ENCODE measurements around the gene PDE4B. TPM values are rescaled to one million over a fixed set of nuclear protein-coding genes. Genes with fewer than 3 reads are reported as not detected.

PDE4B gene
- polyA plus RNA-seq, 3 donors from 2014 or later, result 7.4 to 25.1 (median 18.9) TPM

DNA sequence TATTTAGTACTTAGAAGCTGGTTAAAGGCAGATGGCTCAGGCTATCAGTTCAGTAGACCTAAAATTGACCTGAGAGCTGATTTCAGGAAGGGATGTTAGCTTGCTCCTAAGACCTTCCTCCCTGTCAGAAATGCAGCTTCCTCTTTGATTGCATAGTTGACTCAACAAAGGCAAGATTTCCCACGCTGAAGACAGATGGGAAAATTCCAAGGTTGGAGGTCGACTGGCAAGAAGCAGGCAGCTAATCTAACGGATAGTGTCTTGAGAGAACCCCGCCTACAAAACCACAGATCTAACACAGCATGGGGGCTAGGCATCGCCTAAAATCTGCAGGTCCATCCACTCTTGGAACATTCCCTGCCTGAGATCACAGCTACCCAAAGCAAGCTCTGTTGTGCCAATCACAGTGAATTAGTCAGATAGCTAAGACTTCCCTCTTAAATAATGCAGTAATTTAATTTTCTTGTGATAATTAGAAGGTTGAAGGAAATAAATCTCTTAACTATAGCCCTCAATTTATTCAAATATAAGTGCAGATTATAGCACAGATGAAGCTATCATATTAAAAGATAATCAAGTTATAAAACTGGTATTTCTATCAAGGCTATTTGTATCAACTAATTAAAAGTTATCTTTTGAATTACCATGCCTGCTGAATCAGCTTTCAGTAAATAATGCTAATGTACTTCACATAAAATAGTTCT is 383.5 kb downstream of the PDE4B start:
- Mint-ChIP-seq H3K27ac (no peak overlapping the region), H3K36me3 (no peaks in the 10 kb centered on the region)

GRCh38 chr1:66176832-66177231 is 384.1 kb downstream of the PDE4B start:
- H3K4me3 Mint-ChIP-seq, result no peak overlapping the region
- DNase-seq, result no peak
- H3K27ac Mint-ChIP-seq, result no peak overlapping the region
- no peaks in the 10 kb centered on the region for H3K27me3 Mint-ChIP-seq (ENCODE audit: low read depth in 3 of 3)
- H3K9me3 Mint-ChIP-seq, result no peaks in the 10 kb centered on the region
- H3K36me3 Mint-ChIP-seq, result no peaks in the 10 kb centered on the region
- H3K4me1 Mint-ChIP-seq, result no peaks in the 10 kb centered on the region

More for the DNA sequence above, 383.5 kb downstream of the PDE4B start:
- H3K4me3 Mint-ChIP-seq, result no peak overlapping the region
- H3K27me3 Mint-ChIP-seq (ENCODE audit: low read depth in 3 of 3), result no peaks in the 10 kb centered on the region
- H3K9me3 Mint-ChIP-seq, result no peaks in the 10 kb centered on the region
- no peaks in the 10 kb centered on the region for H3K4me1 Mint-ChIP-seq
- no peak for DNase-seq

- Mint-ChIP-seq H3K27ac (no peak overlapping the region), H3K4me1 (no peaks in the 10 kb centered on the region), H3K9me3 (no peaks in the 10 kb centered on the region), H3K27me3 (ENCODE audit: low read depth in 3 of 3) (no peaks in the 10 kb centered on the region), H3K36me3 (no peaks in the 10 kb centered on the region), H3K4me3 (no peak overlapping the region)
- DNase-seq, result no peak
Measured at GRCh38 chr1:66177510-66177909, 384.8 kb downstream of the PDE4B start.

DNA sequence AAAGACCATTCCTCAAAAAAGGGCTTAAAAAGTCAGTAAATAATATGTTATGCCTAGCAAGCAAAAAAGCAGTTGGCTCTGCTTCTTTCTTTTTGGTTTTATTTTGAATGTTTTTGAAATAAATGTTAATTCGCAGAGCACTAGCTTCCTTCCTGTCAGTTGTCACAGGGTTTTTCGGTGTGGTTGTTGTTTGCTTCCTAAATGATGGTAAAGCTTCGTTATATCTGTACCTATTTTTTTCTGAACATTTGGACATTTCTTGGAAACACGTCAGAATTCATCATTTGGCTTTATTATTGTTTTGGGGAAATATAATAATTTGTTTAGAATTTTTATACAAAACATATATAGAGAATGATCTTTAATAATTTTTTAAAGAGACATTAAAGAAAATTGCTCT is 389.3 kb downstream of the PDE4B start:
- Mint-ChIP-seq H3K9me3 (no peaks in the 10 kb centered on the region), H3K36me3 (no peaks in the 10 kb centered on the region), H3K27me3 (ENCODE audit: low read depth in 3 of 3) (no peaks in the 10 kb centered on the region), H3K4me3 (no peak overlapping the region), H3K27ac (no peak overlapping the region), H3K4me1 (no peaks in the 10 kb centered on the region)
- no peak for DNase-seq

GRCh38 chr1:66182551-66183178 is 390.0 kb downstream of the PDE4B start:
- no peak overlapping the region for H3K27ac Mint-ChIP-seq
- H3K36me3 Mint-ChIP-seq, result no peaks in the 10 kb centered on the region
- H3K4me3 Mint-ChIP-seq, result no peak overlapping the region
- no peak for DNase-seq
- no peaks in the 10 kb centered on the region for H3K9me3 Mint-ChIP-seq
- no peaks in the 10 kb centered on the region for H3K27me3 Mint-ChIP-seq (ENCODE audit: low read depth in 3 of 3)
- no peaks in the 10 kb centered on the region for H3K4me1 Mint-ChIP-seq

DNA sequence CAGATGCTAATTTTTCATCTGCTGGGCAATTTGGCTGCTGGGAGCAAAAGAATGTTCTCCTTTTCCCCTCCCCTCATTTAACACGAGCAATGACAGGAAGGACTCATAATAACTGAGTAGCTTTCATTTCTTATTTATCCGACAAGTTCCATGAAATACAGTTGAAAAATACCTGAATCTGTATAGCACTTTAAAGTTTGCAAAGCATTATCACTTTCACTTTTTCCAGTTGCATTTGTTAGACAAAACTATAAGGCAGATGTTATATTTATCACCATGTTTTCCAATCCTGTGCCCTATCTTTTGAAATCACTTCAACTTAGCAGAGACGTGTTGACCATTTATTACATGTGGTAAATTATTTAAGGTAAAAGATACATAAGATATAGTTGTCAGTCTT is 390.7 kb downstream of the PDE4B start:
- H3K27me3 Mint-ChIP-seq (ENCODE audit: low read depth in 3 of 3), result no peaks in the 10 kb centered on the region
- no peaks in the 10 kb centered on the region for H3K36me3 Mint-ChIP-seq
- H3K4me1 Mint-ChIP-seq, result no peaks in the 10 kb centered on the region
- no peak overlapping the region for H3K27ac Mint-ChIP-seq
- no peak overlapping the region for H3K4me3 Mint-ChIP-seq
- H3K9me3 Mint-ChIP-seq, result no peaks in the 10 kb centered on the region
- DNase-seq, result no peak

- H3K27me3 Mint-ChIP-seq (ENCODE audit: low read depth in 3 of 3), result no peaks in the 10 kb centered on the region
- no peaks in the 10 kb centered on the region for H3K4me1 Mint-ChIP-seq
- no peak for DNase-seq
- no peak overlapping the region for H3K4me3 Mint-ChIP-seq
- H3K9me3 Mint-ChIP-seq, result peaks cover 0 to 2% (median 0%) of the 10 kb centered on the region in 6 donors
- no peak overlapping the region for H3K27ac Mint-ChIP-seq
- H3K36me3 Mint-ChIP-seq, result no peaks in the 10 kb centered on the region
Measured at GRCh38 chr1:66197120-66197519, 404.4 kb downstream of the PDE4B start.

- H3K4me3 Mint-ChIP-seq, result no peak overlapping the region
- no peaks in the 10 kb centered on the region for H3K27me3 Mint-ChIP-seq (ENCODE audit: low read depth in 3 of 3)
- no peak overlapping the region for H3K27ac Mint-ChIP-seq
- DNase-seq, result no peak
- H3K36me3 Mint-ChIP-seq, result no peaks in the 10 kb centered on the region
- no peaks in the 10 kb centered on the region for H3K4me1 Mint-ChIP-seq
- peaks cover 0 to 2% (median 0%) of the 10 kb centered on the region in 6 donors for H3K9me3 Mint-ChIP-seq
Measured at GRCh38 chr1:66197785-66198184, 405.1 kb downstream of the PDE4B start.

DNA sequence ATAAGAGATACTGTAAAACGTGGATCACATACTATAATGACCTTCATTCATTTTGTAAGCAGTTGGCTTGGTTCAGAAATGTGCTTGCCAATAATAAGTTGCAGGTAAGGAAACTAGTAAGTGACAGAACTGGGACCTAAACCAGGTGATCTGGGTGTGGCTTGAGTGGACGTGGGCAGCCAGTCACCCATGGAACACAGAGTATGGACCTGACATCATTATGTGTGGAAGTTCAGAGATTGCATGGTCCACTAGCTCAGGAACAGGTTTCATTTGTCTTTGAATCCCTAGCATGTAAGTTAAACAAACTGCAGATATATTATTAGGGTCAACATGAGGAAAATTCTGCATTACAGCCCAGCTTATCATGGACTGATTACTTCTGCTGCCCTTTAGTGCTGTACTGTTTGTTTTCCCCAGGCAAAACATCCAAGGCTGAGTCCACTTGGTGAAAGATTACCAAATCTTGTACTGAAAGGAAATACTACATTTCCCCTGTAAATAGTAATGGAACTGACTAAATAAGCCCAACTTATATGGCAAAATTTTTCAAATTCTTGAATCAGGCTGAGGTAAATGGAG is 414.0 kb downstream of the PDE4B start:
- Mint-ChIP-seq H3K9me3 (peaks cover 0 to 5% (median 2%) of the 10 kb centered on the region in 6 donors), H3K27ac (no peak overlapping the region), H3K36me3 (no peaks in the 10 kb centered on the region), H3K4me1 (no peaks in the 10 kb centered on the region), H3K27me3 (ENCODE audit: low read depth in 3 of 3) (peaks cover 2 to 5% (median 2%) of the 10 kb centered on the region in 3 donors), H3K4me3 (no peak overlapping the region)
- no peak for DNase-seq

DNA sequence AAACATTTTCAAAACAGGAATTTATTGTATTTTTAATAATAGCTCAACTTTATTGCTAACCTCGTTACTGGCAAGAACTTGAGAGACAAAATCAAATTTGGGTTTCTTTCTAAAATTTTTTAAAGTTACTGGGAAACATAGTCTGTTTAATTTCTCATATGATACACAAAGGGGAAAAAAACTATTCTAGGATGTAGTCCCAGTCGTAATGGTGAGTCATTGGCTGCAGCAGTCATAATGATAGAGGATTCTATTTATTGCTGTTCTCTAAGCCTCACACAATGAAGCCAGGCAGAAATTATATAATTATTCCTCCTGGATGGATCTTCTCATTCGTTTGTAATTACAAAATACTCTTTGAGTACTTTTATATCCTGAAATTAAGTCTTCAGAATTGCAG is 414.8 kb downstream of the PDE4B start:
- H3K27ac Mint-ChIP-seq, result no peak overlapping the region
- no peaks in the 10 kb centered on the region for H3K36me3 Mint-ChIP-seq
- DNase-seq, result no peak
- peaks cover 2 to 5% (median 3%) of the 10 kb centered on the region in 3 donors for H3K27me3 Mint-ChIP-seq (ENCODE audit: low read depth in 3 of 3)
- H3K4me3 Mint-ChIP-seq, result no peak overlapping the region
- H3K4me1 Mint-ChIP-seq, result no peaks in the 10 kb centered on the region
- H3K9me3 Mint-ChIP-seq, result peaks cover 0 to 5% (median 2%) of the 10 kb centered on the region in 6 donors

DNA sequence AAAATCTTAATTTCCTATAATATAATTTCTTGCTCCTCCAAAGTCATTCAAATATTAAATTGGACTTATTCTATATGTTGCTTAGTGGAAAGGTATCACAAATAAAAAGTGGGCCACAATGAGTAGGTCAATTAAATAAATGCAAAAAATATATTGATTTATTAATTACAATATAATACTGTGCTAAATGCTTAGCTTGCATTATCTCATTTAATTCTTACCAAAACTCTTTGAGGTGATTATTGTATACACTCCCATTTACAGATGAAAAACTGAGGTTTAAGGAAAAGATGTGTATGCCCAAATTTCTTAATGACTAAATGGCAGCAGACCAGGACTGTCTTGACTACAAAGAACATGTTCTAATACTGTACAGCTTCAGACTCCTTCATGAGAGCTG is 415.9 kb downstream of the PDE4B start:
- H3K36me3 Mint-ChIP-seq, result no peaks in the 10 kb centered on the region

GRCh38 chr1:66210635-66211244 is 418.0 kb downstream of the PDE4B start:
- no peaks in the 10 kb centered on the region for H3K9me3 Mint-ChIP-seq
- peaks cover 0 to 5% (median 2%) of the 10 kb centered on the region in 3 donors for H3K27me3 Mint-ChIP-seq (ENCODE audit: low read depth in 3 of 3)
- H3K4me1 Mint-ChIP-seq, result peaks cover 3 to 6% of the 10 kb centered on the region in 2 donors
- H3K4me3 Mint-ChIP-seq, result no peak overlapping the region
- no peaks in the 10 kb centered on the region for H3K36me3 Mint-ChIP-seq
- H3K27ac Mint-ChIP-seq, result no peak overlapping the region
- DNase-seq, result no peak

More for the DNA sequence above, 415.9 kb downstream of the PDE4B start:
- Mint-ChIP-seq H3K9me3 (peaks cover 0 to 5% (median 2%) of the 10 kb centered on the region in 6 donors), H3K4me1 (no peaks in the 10 kb centered on the region), H3K27me3 (ENCODE audit: low read depth in 3 of 3) (peaks cover 2 to 5% (median 3%) of the 10 kb centered on the region in 3 donors), H3K4me3 (no peak overlapping the region), H3K27ac (no peak overlapping the region)
- no peak for DNase-seq

DNA sequence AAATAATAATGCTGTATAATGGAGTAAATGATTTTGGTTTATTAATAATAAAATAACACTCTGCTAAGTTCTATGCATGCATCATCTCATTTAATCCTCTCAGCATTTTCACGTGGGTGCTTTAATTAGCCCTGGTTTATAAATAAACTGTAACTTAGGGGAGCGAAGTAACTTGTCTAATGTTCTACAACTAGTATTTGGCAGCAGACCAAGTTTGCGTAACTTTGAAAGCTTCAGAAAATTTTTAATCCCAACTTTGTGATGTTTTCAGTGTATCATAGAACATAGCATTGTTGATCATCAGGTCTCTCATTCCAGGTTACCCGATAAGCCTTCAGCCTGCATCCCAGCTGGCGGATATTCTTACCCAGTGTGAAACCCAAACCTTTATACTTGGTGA is 418.8 kb downstream of the PDE4B start:
- Mint-ChIP-seq H3K27ac (no peak overlapping the region), H3K36me3 (no peaks in the 10 kb centered on the region), H3K4me3 (no peak overlapping the region), H3K4me1 (peaks cover 3 to 6% of the 10 kb centered on the region in 2 donors), H3K27me3 (ENCODE audit: low read depth in 3 of 3) (peaks cover 0 to 5% (median 2%) of the 10 kb centered on the region in 3 donors), H3K9me3 (no peaks in the 10 kb centered on the region)
- DNase-seq, result no peak

GRCh38 chr1:66213491-66213890 is 420.8 kb downstream of the PDE4B start:
- Mint-ChIP-seq H3K27me3 (ENCODE audit: low read depth in 3 of 3) (peaks cover 0 to 5% (median 2%) of the 10 kb centered on the region in 3 donors), H3K36me3 (no peaks in the 10 kb centered on the region), H3K4me1 (peaks cover 3 to 6% of the 10 kb centered on the region in 2 donors), H3K27ac (no peak overlapping the region), H3K4me3 (no peak overlapping the region), H3K9me3 (no peaks in the 10 kb centered on the region)
- DNase-seq, result no peak

Measured in immature natural killer cell (primary cell).